Astrocyte of the hippocampus (primary cell): ENCODE data around the gene GABRA4.

Experiments
- DNase-seq: peaks from one replicate; pipeline ENCODE4 v3.0.0; 2011; ENCODE audit warnings: low read depth, low spot score

GABRA4 gene

GRCh38 chr4:46993075-46994006, at the start of gene GABRA4:
Gene GABRA4, minus strand, starts transcription at chr4:46993581. Its CDS starts 157 bp downstream, at chr4:46993424.
- peak; percentile 39 for DNase-seq

GRCh38 chr4:47040828-47041227, 47.4 kb upstream of the GABRA4 start:
- no peak for DNase-seq

- no peak for DNase-seq
Measured at GRCh38 chr4:47038263-47038662, 44.9 kb upstream of the GABRA4 start.

- DNase-seq: peak; percentile 81
Measured at GRCh38 chr4:47032405-47033106, 39.2 kb upstream of the GABRA4 start.

- DNase-seq: peak; percentile 14
Measured at GRCh38 chr4:47031751-47032404, 38.5 kb upstream of the GABRA4 start.

GRCh38 chr4:47031011-47031678, 37.8 kb upstream of the GABRA4 start, which contains the start of gene GABRB1:
Gene GABRB1, plus strand, starts transcription at chr4:47031567.
- peak; percentile 79 for DNase-seq

GRCh38 chr4:47017494-47017893, 24.1 kb upstream of the GABRA4 start:
- DNase-seq: no peak

GRCh38 chr4:47017081-47017480, 23.7 kb upstream of the GABRA4 start:
- DNase-seq: no peak

- DNase-seq: no peak
Measured at GRCh38 chr4:47013373-47013772, 20.0 kb upstream of the GABRA4 start.

- DNase-seq: no peak
Measured at GRCh38 chr4:47012676-47013075, 19.3 kb upstream of the GABRA4 start.

GRCh38 chr4:47010912-47011446, 17.6 kb upstream of the GABRA4 start:
- DNase-seq: no peak

- no peak for DNase-seq
Measured at GRCh38 chr4:47010347-47010911, 17.0 kb upstream of the GABRA4 start.

- peak; percentile 26 for DNase-seq
Measured at GRCh38 chr4:47002580-47002979, 9.2 kb upstream of the GABRA4 start.

GRCh38 chr4:47000406-47000805, 7.0 kb upstream of the GABRA4 start:
- DNase-seq: no peak

GRCh38 chr4:46999566-46999965, 6.2 kb upstream of the GABRA4 start:
- DNase-seq: no peak

GRCh38 chr4:46994007-46994405, 625 bp upstream of the GABRA4 start:
- peak; percentile 11 for DNase-seq

- no peak for DNase-seq
Measured at GRCh38 chr4:46992338-46992737, 1.0 kb downstream of the GABRA4 start.

- no peak for DNase-seq
Measured at GRCh38 chr4:46986922-46987638, 6.3 kb downstream of the GABRA4 start.

- DNase-seq: no peak
Measured at GRCh38 chr4:46984781-46985180, 8.6 kb downstream of the GABRA4 start.

GRCh38 chr4:46980851-46981250, 12.5 kb downstream of the GABRA4 start:
- no peak for DNase-seq
